ENCODE measurements around the gene GLS. TPM values are rescaled to one million over a fixed set of nuclear protein-coding genes. Genes with fewer than 3 reads are reported as not detected.

Gene GLS
- total RNA-seq, 1 donor from 2014 or later: 160 TPM

- no peaks in the 10 kb centered on the region for H3K4me1 Mint-ChIP-seq (ENCODE audit: unreplicated experiment)
- no peak for TF ChIP-seq CTCF (conservative IDR thresholded peaks at IDR 0.05)
- H3K27ac Mint-ChIP-seq: no peak overlapping the region
- H3K9me3 Mint-ChIP-seq: peaks cover 8% of the 10 kb centered on the region
- H3K27me3 Mint-ChIP-seq: no peaks in the 10 kb centered on the region
- DNase-seq (ENCODE audit: extremely low spot score, unreplicated experiment): no peak
- no peak overlapping the region for H3K4me3 Mint-ChIP-seq
- H3K36me3 Mint-ChIP-seq: no peaks in the 10 kb centered on the region
These were observed 4.7 kb upstream of the GLS start for GRCh38 chr2:190875891-190876290.

- Mint-ChIP-seq H3K36me3 (no peaks in the 10 kb centered on the region), H3K9me3 (peaks cover under 1% of the 10 kb centered on the region), H3K27ac (no peak overlapping the region), H3K27me3 (no peaks in the 10 kb centered on the region), H3K4me3 (no peak overlapping the region), H3K4me1 (ENCODE audit: unreplicated experiment) (no peaks in the 10 kb centered on the region)
- DNase-seq (ENCODE audit: extremely low spot score, unreplicated experiment): no peak
- TF ChIP-seq CTCF (conservative IDR thresholded peaks at IDR 0.05): no peak
These were observed 4.0 kb upstream of the GLS start for GRCh38 chr2:190876631-190877030.

DNA sequence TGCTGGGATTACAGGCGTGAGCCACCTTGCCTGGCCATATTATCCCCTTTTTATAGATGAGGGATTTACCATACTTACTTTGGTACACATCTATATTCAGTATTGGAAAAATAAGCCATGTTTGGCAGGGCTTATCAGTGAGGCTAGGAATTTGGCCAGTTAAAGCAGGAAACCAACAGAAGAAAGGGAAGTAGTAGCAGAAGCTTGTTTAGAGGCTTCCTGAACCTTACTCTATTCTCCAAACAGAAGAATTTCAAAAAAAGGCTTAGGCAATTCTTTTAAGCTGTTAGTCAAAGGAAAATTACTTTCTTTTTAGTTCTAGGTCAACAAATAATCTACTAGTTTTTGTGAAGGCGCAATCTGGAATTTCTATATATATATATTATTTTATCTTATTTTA is 3.2 kb upstream of the GLS start:
- TF ChIP-seq CTCF (conservative IDR thresholded peaks at IDR 0.05): no peak
- no peak for DNase-seq (ENCODE audit: extremely low spot score, unreplicated experiment)
- Mint-ChIP-seq H3K27ac (no peak overlapping the region), H3K9me3 (no peaks in the 10 kb centered on the region), H3K4me1 (ENCODE audit: unreplicated experiment) (peaks cover 1% of the 10 kb centered on the region), H3K27me3 (no peaks in the 10 kb centered on the region), H3K36me3 (no peaks in the 10 kb centered on the region), H3K4me3 (no peak overlapping the region)

- H3K36me3 Mint-ChIP-seq: peaks cover 6% of the 10 kb centered on the region
- no peak for TF ChIP-seq CTCF (conservative IDR thresholded peaks at IDR 0.05)
- H3K27ac Mint-ChIP-seq: peak overlapping the region; percentile 95
- H3K27me3 Mint-ChIP-seq: no peaks in the 10 kb centered on the region
- H3K4me1 Mint-ChIP-seq (ENCODE audit: unreplicated experiment): peaks cover 21% of the 10 kb centered on the region
- H3K9me3 Mint-ChIP-seq: no peaks in the 10 kb centered on the region
- peak overlapping the region; percentile 97 for H3K4me3 Mint-ChIP-seq
- DNase-seq (ENCODE audit: extremely low spot score, unreplicated experiment): no peak
These were observed 895 bp upstream of the GLS start for GRCh38 chr2:190879474-190880377.

DNA sequence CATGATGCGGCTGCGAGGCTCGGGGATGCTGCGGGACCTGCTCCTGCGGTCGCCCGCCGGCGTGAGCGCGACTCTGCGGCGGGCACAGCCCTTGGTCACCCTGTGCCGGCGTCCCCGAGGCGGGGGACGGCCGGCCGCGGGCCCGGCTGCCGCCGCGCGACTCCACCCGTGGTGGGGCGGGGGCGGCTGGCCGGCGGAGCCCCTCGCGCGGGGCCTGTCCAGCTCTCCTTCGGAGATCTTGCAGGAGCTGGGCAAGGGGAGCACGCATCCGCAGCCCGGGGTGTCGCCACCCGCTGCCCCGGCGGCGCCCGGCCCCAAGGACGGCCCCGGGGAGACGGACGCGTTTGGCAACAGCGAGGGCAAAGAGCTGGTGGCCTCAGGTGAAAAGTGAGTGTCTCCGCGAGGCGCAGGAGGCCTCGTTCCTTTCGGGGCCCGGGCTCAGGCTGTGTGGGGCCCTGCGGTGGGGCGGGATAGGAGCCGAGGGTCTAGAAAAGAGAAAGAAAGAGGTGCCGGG is 520 bp downstream of the GLS start:
- TF ChIP-seq CTCF (conservative IDR thresholded peaks at IDR 0.05): no peak
- H3K27ac Mint-ChIP-seq: peak overlapping the region; percentile 95
- peaks cover 21% of the 10 kb centered on the region for H3K4me1 Mint-ChIP-seq (ENCODE audit: unreplicated experiment)
- peak overlapping the region; percentile 97 for H3K4me3 Mint-ChIP-seq
- peaks cover 9% of the 10 kb centered on the region for H3K36me3 Mint-ChIP-seq
- no peaks in the 10 kb centered on the region for H3K27me3 Mint-ChIP-seq
- peak; percentile 71 for DNase-seq (ENCODE audit: extremely low spot score, unreplicated experiment)
- H3K9me3 Mint-ChIP-seq: no peaks in the 10 kb centered on the region
